Measurements from ENCODE around the gene MEIS2.
A peak's percentile ranks its signal among the peaks of the same experiment; 100 is the strongest.

Gene MEIS2

DNA sequence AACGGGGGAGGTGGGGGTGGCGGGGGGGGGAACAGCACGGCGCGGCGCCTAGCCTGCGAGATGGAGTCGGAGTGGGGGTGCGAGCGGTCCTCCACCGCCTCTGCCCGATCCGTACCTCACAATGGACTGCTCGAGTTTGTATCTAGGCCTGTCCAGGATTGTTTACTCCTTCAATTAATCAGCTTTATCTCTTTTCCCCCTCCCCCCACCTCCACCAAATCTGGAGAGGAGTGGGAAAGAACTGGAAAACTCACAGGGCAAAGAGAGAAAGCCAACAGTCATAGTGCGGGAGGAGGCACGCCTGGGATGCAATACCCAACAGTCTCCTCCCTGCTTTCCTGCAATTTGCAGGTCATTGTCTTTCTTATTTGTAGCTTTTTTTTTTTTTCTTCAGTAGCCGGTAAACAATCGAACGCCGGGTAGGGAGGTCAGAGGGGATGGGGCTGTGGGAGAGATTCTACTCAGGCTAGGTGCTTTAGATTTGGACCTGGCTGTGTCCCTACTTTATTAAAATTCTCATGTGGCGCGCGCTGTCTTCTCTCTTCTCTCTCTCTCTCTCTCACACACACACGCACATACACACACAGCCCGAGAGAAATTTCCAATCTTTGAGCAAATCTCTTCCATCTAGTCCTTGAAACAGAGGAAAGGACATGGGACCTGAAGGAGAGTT is 6.9 kb upstream of the MEIS2 start:
- no peak for TF ChIP-seq ZNF274 (IDR thresholded peaks at IDR 0.05; ENCODE audit: low read depth, low read length)
- H3K4me3 ChIP-seq (ENCODE audit: low read length): no peak overlapping the region

DNA sequence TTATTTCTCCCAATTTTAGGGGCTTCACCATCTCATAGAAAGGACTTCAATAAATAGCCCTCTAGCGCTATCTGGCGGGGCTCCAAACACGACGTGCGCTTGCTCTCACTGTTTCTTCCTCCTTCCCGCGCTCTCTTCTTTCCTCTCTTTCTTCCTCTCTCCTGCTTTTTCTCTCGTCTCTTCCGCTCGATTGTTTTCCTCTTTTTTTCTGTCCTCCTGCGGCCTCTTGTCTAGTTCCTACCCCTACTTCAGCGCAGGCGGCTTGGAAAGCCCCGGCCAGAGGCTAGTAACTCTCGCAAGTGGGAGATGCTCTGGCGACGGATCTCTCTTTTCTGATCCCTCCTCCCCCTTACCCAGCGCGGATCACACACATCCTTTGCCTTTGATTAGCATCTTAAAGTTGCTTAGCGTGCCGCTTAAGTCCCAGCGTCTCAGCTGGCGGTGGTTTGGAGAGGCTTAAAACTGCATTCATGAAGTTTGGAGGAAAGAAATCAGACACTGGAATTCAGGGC is 6.2 kb upstream of the MEIS2 start:
- TF ChIP-seq ZNF274 (IDR thresholded peaks at IDR 0.05; ENCODE audit: low read depth, low read length): no peak
- H3K4me3 ChIP-seq (ENCODE audit: low read length): no peak overlapping the region

DNA sequence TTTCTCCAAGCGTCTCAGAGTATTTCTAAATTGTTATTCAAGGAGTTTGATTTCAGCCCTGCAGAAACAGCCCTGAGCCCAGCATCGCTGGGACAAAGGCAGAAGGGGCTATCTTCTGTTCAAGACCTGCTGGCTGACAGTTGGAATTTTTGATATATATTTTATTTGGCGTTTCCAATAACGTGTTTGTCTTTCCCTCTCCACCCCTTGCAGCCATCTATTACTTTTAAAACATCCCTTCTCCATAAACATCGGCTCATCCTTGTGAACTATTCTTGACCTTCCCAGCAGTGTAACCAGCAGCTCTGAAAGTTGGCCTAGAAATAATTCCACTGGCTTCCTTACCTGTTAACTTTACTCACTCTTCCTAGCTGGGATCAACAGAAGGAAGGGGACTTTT is 5.5 kb upstream of the MEIS2 start:
- no peak overlapping the region for H3K4me3 ChIP-seq (ENCODE audit: low read length)
- TF ChIP-seq ZNF274 (IDR thresholded peaks at IDR 0.05; ENCODE audit: low read depth, low read length): no peak

DNA sequence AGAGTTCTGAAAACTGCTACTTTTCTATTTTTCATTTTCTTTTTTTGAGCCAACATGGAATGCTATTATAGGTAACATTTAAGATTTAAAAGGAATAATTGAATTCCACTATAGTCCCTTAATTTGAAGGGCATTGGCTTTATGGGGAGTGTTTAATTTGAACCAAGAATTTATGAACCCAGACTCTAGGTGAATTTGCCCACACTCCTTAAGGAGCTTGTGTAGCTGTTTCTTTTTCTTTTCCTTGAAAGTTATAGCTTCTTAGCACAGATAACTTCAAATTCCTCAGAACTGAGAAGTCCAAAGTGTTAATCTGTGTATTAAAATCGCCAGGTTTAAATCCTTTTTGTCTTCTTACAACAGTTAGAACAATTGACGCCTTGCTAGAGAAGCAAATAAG is 4.7 kb upstream of the MEIS2 start:
- H3K4me3 ChIP-seq (ENCODE audit: low read length): no peak overlapping the region
- no peak for TF ChIP-seq ZNF274 (IDR thresholded peaks at IDR 0.05; ENCODE audit: low read depth, low read length)

DNA sequence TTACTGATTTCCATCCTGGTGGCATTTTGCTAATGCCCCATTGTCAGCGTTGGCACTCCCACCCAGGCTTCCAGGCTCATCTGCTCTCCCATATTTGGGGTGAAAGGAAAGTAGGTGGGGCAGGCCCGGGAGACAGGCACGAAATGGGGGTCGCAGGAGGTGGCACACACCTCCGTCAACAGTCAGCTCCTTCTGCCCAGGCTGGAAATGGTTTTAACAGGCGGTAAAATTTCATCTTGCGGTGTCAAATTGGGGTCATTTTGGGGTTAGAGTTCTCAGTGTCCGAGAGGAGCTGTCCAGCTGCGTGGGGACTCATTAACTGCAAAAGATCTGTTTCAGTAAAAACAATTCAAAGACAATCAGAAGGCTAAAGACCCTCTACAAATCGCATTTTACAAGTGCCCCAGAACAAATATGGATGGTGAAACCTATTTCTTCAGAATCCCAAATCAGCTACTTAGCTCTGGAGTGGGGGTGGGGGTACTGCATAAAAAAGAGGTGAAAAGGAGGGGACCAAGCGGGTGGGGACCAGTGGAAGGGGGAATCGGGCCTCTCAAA is 4.2 kb upstream of the MEIS2 start:
- H3K4me3 ChIP-seq (ENCODE audit: low read length): no peak overlapping the region
- TF ChIP-seq ZNF274 (IDR thresholded peaks at IDR 0.05; ENCODE audit: low read depth, low read length): no peak

DNA sequence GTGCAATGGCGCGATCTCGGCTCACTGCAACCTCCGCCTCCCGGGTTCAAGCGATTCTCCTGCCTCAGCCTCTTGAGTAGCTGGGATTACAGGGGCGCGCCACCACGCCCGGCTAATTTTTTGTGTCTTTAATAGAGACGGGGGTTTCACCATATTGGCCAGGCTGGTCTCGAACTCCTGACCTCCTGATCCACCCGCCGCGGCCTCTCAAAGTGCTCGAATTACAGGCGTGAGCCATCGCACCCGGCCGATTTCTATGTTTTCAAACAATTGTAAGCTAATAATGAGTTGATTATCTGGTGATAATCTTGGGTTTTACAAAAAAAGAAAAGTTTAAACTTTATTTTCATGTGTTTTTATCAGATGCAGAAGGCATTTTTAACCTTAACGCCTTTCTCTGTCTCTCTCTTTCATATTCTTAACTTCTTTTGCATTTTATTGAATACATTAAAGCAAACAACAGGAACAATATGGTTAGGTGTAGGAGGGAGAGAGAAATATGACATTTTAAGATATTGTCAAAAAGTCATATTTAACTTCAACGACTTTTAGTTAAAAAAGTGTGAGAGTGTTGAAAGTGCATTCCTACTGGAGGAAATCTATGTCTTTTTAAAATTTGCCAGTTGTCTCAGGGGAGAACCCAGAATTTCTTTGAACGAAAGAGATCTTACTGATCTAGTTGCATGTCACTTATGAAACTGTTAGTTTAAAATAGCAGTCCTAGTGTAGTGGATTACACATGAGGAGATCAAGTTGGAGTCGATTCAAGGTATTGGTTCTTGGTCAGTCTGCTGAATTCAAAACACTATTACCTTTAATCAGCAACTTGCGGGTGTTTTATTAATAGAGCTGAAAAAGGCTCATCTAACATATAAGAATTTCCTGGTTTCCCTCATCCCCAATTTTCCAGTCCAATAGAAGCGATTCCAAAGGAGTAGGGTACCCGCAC is 3.4 kb upstream of the MEIS2 start:
- H3K4me3 ChIP-seq (ENCODE audit: low read length): no peak overlapping the region
- no peak for TF ChIP-seq ZNF274 (IDR thresholded peaks at IDR 0.05; ENCODE audit: low read depth, low read length)

DNA sequence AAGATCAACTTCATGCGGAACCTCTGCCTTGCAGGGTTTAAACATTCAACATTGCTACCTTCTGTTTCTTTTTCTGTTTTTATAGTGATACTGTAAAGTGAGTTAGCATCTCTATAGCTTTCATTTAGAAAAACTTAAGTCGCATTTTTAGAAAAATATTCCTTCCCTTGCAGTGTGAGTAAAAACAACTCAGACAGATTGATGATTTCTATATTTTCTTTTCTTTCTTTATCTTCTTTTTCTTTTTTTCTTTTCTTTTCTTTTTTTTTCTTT is 2.8 kb upstream of the MEIS2 start:
- TF ChIP-seq ZNF274 (IDR thresholded peaks at IDR 0.05; ENCODE audit: low read depth, low read length): no peak

DNA sequence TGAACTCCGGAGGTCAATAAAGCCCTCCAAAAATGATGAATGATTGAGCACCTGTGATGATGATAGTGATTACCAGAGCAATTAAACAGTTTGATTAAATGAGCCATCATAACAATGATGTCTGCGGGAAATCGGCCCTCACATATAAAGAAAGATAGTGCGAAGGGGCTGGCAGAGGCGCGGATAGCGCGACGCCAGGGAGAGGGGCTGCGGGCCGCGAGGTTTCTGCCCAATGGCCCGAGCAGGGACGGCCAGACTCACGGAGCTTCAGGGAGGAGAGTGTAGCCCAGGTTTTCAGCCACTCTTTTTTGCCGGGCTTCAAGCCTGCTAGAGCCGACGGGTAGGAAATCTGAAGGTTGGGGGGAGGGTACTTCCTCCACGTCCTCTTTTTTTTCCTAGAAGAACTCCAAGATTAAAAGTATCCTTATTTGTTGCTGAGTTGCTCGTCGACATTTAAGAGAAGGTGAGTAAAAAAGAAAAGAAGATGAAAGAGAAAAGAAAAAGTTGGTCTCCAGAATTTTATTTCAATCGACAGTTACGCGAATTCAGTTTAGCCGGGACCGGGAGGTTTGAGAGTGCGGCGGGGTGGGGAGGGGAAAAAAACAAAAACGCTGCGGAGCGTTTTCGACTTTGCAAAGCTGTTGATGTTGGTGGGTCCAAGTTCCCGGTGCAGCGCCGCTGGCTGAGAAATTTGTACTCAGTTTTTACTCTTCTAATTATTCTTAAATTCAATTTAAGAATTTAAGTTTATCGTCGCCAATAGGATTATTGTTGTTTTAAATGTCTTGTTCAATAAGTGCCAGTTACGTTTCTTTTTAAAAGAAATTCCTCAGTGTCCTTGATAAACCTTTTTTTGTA is 2.2 kb upstream of the MEIS2 start:
- no peak for TF ChIP-seq ZNF274 (IDR thresholded peaks at IDR 0.05; ENCODE audit: low read depth, low read length)
- H3K4me3 ChIP-seq (ENCODE audit: low read length): peak overlapping the region; percentile 70; the same call in 1 of the 2 replicates

More for the DNA sequence above, 2.8 kb upstream of the MEIS2 start:
- H3K4me3 ChIP-seq (ENCODE audit: low read length): peak overlapping the region; percentile 27; the same call in 1 of the 2 replicates

DNA sequence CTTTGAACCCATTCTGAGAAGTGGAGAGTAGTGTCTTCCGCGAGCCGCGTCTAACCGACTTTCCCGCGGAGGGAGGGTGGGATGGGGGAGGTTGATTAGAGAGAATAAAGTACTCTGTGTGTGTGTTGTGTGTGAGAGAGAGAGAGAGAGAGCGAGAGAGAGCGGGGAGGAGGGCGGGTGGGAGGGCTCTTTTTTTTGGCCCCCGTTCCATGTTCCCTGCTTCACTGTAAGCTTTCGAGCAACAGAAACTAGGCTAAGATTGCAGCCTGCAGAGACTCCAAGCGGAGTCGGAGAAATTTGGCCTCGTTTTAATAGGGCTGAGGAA is 1.6 kb upstream of the MEIS2 start:
- no peak for TF ChIP-seq ZNF274 (IDR thresholded peaks at IDR 0.05; ENCODE audit: low read depth, low read length)

DNA sequence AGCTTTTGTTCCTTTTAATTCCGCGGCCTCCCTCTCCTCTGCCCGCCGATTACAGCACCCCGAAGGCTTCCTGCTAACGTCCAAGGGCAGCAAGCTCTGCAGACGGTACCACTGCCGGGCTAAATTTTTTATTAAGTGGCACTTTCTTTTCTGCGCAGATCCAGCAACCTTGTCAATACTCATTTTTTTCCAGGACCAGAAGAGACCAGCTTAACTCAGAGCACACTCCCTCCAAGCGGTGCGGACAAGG is 542 bp upstream of the MEIS2 start:
- no peak for TF ChIP-seq ZNF274 (IDR thresholded peaks at IDR 0.05; ENCODE audit: low read depth, low read length)
- peak overlapping the region; percentile 70 for H3K4me3 ChIP-seq (ENCODE audit: low read length)

More for the DNA sequence above, 1.6 kb upstream of the MEIS2 start:
- peak overlapping the region; percentile 70 for H3K4me3 ChIP-seq (ENCODE audit: low read length)

DNA sequence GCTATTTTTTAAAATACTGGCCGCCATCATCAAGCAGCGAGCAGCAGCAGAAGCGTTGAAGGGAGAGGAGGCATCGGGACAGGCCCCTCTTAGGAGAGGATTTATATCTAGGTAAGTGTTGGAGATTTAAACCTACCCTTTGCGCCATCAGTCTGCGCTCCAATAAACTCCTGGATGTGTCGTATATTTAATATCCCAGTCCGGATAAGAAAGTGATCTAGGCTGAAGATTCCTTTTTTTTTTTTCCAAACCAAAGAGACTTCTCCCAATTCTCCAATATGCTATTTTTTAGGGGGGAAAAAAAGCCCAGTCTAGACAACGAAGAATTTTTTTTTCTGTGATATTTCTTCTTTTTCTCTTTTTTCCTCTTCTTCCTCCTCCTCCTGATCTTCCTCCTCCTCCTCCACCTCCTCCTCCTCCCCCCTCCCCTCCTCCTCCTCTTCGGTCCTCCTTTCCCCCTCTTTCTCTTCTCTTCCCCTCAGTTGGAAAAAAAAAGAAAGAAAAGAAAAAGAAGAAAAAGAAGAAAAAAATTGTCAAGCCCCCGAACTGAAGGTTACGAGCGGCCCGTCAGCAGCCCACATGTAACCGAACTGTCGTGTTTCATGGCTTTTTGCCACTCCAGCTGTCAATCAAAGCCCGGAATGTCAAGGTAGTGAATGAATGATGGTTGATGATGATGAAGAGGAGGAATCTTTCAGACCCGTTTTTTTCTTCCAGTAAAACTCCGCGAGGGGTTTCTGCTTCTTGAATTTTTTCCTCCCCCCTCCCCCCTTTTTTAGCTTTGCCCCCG is 835 bp downstream of the MEIS2 start:
- peak overlapping the region; percentile 70 for H3K4me3 ChIP-seq (ENCODE audit: low read length)
- TF ChIP-seq ZNF274 (IDR thresholded peaks at IDR 0.05; ENCODE audit: low read depth, low read length): no peak

DNA sequence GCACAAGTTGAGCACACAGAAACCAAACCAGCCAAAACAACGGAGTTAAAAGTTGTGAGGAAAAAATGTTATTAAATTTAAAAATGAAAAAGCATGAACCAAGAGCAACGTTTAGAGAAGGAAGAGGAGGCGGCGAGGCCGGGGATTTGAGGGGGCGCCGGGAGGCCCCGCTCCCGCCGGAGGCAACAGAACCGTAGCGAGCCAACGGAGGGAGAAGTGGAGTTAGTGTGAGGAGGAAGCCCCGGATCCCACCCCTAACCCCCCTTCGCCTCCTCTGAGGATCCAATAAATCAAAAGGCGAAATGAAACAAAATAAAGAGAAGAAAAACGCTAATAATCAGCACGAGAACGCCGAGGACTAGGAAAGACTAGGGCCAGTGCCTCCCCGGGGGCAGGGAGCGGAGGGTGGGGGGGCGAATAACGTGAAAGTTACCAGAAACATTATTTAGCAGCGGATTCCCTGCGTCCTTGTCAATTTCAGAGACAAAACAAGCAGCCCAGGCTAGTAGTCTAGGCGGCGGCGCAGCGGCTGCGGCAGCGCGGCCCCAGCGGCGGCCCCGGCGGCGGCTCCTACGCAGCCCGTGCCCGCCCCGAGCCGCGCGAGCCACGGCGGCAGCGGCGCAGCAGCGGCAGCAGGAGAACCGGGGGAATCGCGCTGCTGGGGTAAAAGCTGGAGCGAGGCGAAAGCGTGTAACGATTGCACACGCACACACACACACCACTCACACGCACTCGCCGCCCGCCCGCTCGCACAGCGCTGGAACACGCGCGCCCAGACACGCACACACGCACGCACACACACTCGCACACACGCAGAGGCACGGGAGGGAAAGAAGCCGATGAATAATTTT is 1.7 kb downstream of the MEIS2 start:
- TF ChIP-seq ZNF274 (IDR thresholded peaks at IDR 0.05; ENCODE audit: low read depth, low read length): no peak
- peak overlapping the region; percentile 70 for H3K4me3 ChIP-seq (ENCODE audit: low read length)

All from GM08714 (cell line).